ENCODE measurements around the gene METTL16. TPM values are rescaled to one million over a fixed set of nuclear protein-coding genes. Genes with fewer than 3 reads are reported as not detected.
A peak's percentile ranks its signal among the peaks of the same experiment; 100 is the strongest.

METTL16 gene
- total and polyA plus RNA-seq, 2 of the 4 experiments (the other 2 are of a cell fraction) = 11.8 to 15.4 TPM

- BruUV-seq (replicated peaks) = no TSS peak
- CTCF ChIA-PET = no interaction called here
- H3K27ac ChIP-seq (ENCODE audit: insufficient read depth, low read length) = no peak overlapping the region
- H2BK5ac ChIP-seq (ENCODE audit: low read depth, low read length, poor library complexity, severe bottlenecking) = no peak overlapping the region
- no peaks in the 10 kb centered on the region for H3K27me3 ChIP-seq (ENCODE audit: control insufficient read depth, insufficient read depth, low read length)
- H2AK5ac ChIP-seq (ENCODE audit: low read depth, low read length) = no peak overlapping the region
- no peak overlapping the region for H2BK20ac ChIP-seq (ENCODE audit: low read depth, low read length)
- H3K9me1 ChIP-seq (ENCODE audit: insufficient read depth, low read length) = peaks cover 3% of the 10 kb centered on the region; the same call in 1 of the 2 replicates
- no peaks in the 10 kb centered on the region for H3K9me3 ChIP-seq (ENCODE audit: control insufficient read depth, insufficient read depth, low read length)
- no peak overlapping the region for H3K4ac ChIP-seq (ENCODE audit: low read depth, low read length)
- no peak overlapping the region for H3K4me3 ChIP-seq (ENCODE audit: insufficient read depth, low read depth, low read length)
- no peak overlapping the region for H3K23ac ChIP-seq (ENCODE audit: low read depth, low read length)
- H4K91ac ChIP-seq (ENCODE audit: insufficient read depth, low read depth, low read length) = no peak overlapping the region
- no CpG with 5 or more reads among the region's 6 CpGs for WGBS, 2 experiments (ENCODE audit: extremely low coverage in 2 of 2, insufficient read length in 1 of 2)
- H2BK15ac ChIP-seq (ENCODE audit: low read depth, low read length) = no peak overlapping the region
- no peak overlapping the region for H3K18ac ChIP-seq (ENCODE audit: low read depth, low read length)
- H3K36me3 ChIP-seq (ENCODE audit: control insufficient read depth, insufficient read depth, low read length) = peaks cover 5% of the 10 kb centered on the region; the same call in 1 of the 2 replicates
- DNase-seq = no peak
- H3K9ac ChIP-seq (ENCODE audit: low read depth, low read length) = no peak overlapping the region
- in situ Hi-C loops (cut with MboI; ENCODE audit: low sequenced_read_pairs) = loop anchor here (10.0 kb wide), 1 partner anchor 252 kb away; no protein-coding TSS in a partner anchor
- dilution Hi-C loops (cut with HindIII; ENCODE audit: low sequenced_read_pairs, unreplicated experiment) = no loop called here
- H4K5ac ChIP-seq (ENCODE audit: low read depth, low read length) = no peak overlapping the region
- no peak overlapping the region for H4K8ac ChIP-seq (ENCODE audit: low read depth in 2 of 2, low read length in 2 of 2)
- H2AK9ac ChIP-seq (replicated peaks; ENCODE audit: low read depth, low read length, poor library complexity) = no peak overlapping the region
- H4K20me1 ChIP-seq (ENCODE audit: insufficient read depth, low read length) = 0 out of 2 replicates have a peak, but pooled peaks cover 3% of the 10 kb centered on the region
- intact Hi-C loops (cut with micrococcal nuclease) = loop anchor here (5.0 kb wide), 1 partner anchor 259 kb away; no protein-coding TSS in a partner anchor
- no peak overlapping the region for H3K56ac ChIP-seq (ENCODE audit: extremely low read depth, insufficient read depth, low read length)
- H3K4me1 ChIP-seq (ENCODE audit: control insufficient read depth, insufficient read depth, low read length) = peaks cover 19% of the 10 kb centered on the region
- no peak overlapping the region for H2BK120ac ChIP-seq (ENCODE audit: low read depth, low read length)
- POLR2A ChIA-PET (ENCODE audit: unreplicated experiment) = no interaction called here
- no peak for TF ChIP-seq USF2 (IDR thresholded peaks at IDR 0.05; ENCODE audit: low read depth, low read length)
- 0 out of 2 replicates have a peak, but pooled peaks have one; percentile 4 for TF ChIP-seq CEBPB (IDR thresholded peaks at IDR 0.05; ENCODE audit: low read depth, low read length)
- no peak for TF ChIP-seq CTCF (conservative IDR thresholded peaks at IDR 0.05; ENCODE audit: low read depth, low read length)
- H2AFZ ChIP-seq (replicated peaks; ENCODE audit: low read length, poor library complexity) = no peak overlapping the region
- H3K14ac ChIP-seq (replicated peaks; ENCODE audit: low read depth, low read length) = no peak overlapping the region
- no peak overlapping the region for H3K4me2 ChIP-seq (ENCODE audit: low read depth, low read length)
- peaks cover 3 to 14% of the 10 kb centered on the region in 2 experiments; a peak in 2 of 4 replicates for H3K79me1 ChIP-seq (ENCODE audit: low read depth in 1 of 2, low read length in 2 of 2)
- no peak for ATAC-seq (ENCODE audit: low read depth)
Observed at GRCh38 chr17:2423271-2423670, 88.4 kb downstream of the METTL16 start.
